ENCODE data around the gene AQP7.
"Not testable (repeated sequence)": the region's sequence is repeated elsewhere in the genome, so short reads cannot be mapped to it uniquely, and the experiment has no call there.

- TF ChIP-seq EZH2phosphoT487 (IDR thresholded peaks at IDR 0.05; ENCODE audit: borderline replicate concordance, low read depth); SIN3A (IDR thresholded peaks at IDR 0.05; ENCODE audit: borderline replicate concordance, low read depth, low read length): not testable (repeated sequence)
Measured at GRCh38 chr9:33364814-33365213, 37.6 kb downstream of the AQP7 start.

Measured in SK-N-SH (cell line).